Memory B cell (primary cell): ENCODE data around the gene TRAF3IP3.
A peak's percentile ranks its signal among the peaks of the same experiment; 100 is the strongest.

ENCODE experiments used
- ATAC-seq: fragments of 150-1000 bp; cut with Tn5 transposase; 2 replicates; pipeline ENCODE4 v1.10.0; 2021; ENCODE audit warnings: low read depth, mild to moderate bottlenecking, moderate library complexity
- DNase-seq, 2 donors: peaks; one replicate each; pipeline ENCODE4 v3.0.0; 2022; ENCODE audit warnings: low spot score in 2 of 2
- H3K27ac Mint-ChIP-seq: one replicate; pipeline ENCODE4 v1.8.0; 2022; ENCODE audit warnings: mild to moderate bottlenecking, moderate library complexity, mixed read lengths
- H3K27me3 Mint-ChIP-seq: one replicate; pipeline ENCODE4 v1.8.0; 2022; ENCODE audit warnings: mixed read lengths
- H3K36me3 Mint-ChIP-seq: one replicate; pipeline ENCODE4 v1.8.0; 2022; ENCODE audit warnings: mild to moderate bottlenecking, mixed read lengths
- H3K4me1 Mint-ChIP-seq: one replicate; pipeline ENCODE4 v1.8.0; 2022; ENCODE audit warnings: mixed read lengths
- H3K4me3 Mint-ChIP-seq: one replicate; pipeline ENCODE4 v1.8.0; 2022; ENCODE audit warnings: mild to moderate bottlenecking, moderate library complexity, mixed read lengths
- H3K9me3 Mint-ChIP-seq: one replicate; pipeline ENCODE4 v1.8.0; 2022; ENCODE audit warnings: mixed read lengths

TRAF3IP3 gene, protein sequence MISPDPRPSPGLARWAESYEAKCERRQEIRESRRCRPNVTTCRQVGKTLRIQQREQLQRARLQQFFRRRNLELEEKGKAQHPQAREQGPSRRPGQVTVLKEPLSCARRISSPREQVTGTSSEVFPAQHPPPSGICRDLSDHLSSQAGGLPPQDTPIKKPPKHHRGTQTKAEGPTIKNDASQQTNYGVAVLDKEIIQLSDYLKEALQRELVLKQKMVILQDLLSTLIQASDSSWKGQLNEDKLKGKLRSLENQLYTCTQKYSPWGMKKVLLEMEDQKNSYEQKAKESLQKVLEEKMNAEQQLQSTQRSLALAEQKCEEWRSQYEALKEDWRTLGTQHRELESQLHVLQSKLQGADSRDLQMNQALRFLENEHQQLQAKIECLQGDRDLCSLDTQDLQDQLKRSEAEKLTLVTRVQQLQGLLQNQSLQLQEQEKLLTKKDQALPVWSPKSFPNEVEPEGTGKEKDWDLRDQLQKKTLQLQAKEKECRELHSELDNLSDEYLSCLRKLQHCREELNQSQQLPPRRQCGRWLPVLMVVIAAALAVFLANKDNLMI

DNA sequence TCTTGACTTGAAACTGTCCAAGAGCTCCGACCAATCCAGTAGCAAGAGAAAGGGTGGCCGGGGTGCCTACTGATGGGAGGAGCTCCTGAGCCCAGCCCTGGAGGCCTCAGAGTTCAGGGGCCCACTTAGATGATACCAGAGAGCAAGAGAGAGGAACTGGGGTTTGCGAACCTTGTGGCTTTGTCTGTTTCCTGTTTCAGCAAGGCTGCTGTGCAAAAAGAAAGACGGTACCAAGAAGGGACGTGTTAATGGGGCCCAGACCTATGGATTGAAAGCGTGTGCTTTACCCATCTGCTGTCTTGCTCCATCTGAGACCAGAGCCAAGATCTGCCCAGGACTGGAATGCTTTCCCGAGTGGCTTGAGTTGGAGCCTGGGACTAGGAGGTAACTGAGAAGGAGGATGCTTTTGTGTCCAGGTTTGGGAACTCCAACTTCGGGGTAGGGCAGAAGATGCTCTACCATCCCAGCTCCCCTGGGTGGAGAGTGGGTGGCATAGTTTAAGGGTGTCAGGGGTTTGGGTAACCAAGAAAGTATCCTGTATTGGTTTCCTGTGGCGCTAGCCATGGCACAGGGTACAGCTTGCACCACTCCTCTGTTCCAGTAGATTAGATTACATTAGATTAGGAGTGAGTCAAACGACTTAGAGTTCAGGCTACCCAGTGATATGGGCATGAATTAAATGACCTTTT, at the start of gene TRAF3IP3:
TRAF3IP3 (plus strand) TSS at position 128 of the 689 bp plus-strand sequence. CDS start 3,987 bp downstream, outside the sequence.
- no peaks in the 10 kb centered on the region for H3K9me3 Mint-ChIP-seq
- peak; percentile 52 to 69 for DNase-seq
- peak; percentile 95 for ATAC-seq
- peak within 1 kb of the TSS; percentile 85 for H3K27ac Mint-ChIP-seq
- no peaks in the 10 kb centered on the region for H3K27me3 Mint-ChIP-seq
- peak within 1 kb of the TSS; percentile 97 for H3K4me3 Mint-ChIP-seq
- peaks cover 52% of the 10 kb centered on the region for H3K4me1 Mint-ChIP-seq
- peaks cover 16% of the 10 kb centered on the region for H3K36me3 Mint-ChIP-seq

DNA sequence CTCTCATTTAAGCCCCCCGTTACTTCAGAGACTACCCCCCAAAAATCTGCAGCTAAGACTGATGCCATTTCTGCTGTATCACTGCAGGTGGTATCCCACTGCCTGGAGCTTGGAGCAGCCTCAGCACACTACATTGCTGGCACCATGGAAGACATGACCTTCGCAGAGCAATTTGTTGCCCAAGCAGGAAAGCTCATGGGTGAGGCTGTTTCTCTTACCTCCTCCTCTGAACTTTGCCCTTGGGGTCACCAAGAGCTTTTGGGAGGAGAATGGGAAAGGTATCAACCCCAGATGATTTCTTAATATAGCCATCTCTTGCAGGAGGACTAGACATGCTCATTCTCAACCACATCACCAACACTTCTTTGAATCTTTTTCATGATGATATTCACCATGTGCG, 49.2 kb upstream of the TRAF3IP3 start:
- H3K9me3 Mint-ChIP-seq, result peaks cover under 1% of the 10 kb centered on the region
- DNase-seq, result no peak
- no peak overlapping the region for H3K4me3 Mint-ChIP-seq
- H3K36me3 Mint-ChIP-seq, result no peaks in the 10 kb centered on the region
- H3K27ac Mint-ChIP-seq, result no peak overlapping the region
- no peak for ATAC-seq
- H3K27me3 Mint-ChIP-seq, result peaks cover 6% of the 10 kb centered on the region
- peaks cover 6% of the 10 kb centered on the region for H3K4me1 Mint-ChIP-seq

DNA sequence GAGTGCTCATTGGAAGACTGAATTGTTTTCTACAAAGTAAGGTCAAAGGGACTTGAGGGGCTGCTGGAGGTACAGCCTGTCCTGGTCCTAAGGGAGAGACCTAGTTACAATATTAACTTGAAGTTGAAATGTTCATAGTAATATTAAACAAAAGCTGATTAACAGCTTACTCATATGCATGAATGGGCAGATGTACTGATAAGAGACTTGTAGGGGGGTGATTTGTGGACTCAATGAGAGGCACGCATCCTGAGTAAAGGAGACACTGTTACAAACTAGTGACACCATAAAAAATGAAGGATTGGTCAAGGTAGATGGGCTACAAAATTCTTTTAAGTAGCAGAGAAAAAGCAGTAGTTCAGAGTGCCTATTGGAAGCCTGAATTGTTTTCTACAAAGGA, 48.5 kb upstream of the TRAF3IP3 start:
- ATAC-seq (no peak), DNase-seq (no peak)
- peaks cover 5% of the 10 kb centered on the region for H3K4me1 Mint-ChIP-seq
- H3K4me3 Mint-ChIP-seq, result no peak overlapping the region
- no peaks in the 10 kb centered on the region for H3K36me3 Mint-ChIP-seq
- no peaks in the 10 kb centered on the region for H3K9me3 Mint-ChIP-seq
- H3K27me3 Mint-ChIP-seq, result peaks cover 5% of the 10 kb centered on the region
- no peak overlapping the region for H3K27ac Mint-ChIP-seq

DNA sequence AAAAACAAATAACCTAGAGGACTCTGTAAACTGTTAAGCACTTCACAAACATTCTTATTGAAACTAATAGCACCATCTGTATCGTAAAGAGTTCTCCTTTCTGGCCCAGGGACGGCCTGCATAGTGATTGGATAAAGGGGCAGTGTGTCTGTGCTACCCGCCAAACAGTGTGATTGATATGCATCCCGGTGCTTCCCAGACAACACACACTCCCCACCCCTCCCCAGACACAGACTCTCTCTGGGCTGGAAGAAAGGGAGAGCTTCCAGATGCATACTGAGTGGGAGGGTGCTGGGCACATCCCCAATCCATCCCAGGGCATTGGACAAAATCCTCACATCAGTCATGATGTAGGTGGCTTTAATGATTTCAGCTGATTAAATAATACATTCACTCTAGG, 47.6 kb upstream of the TRAF3IP3 start:
- Mint-ChIP-seq H3K27me3 (peaks cover 5% of the 10 kb centered on the region), H3K4me3 (no peak overlapping the region), H3K4me1 (peaks cover 5% of the 10 kb centered on the region), H3K27ac (no peak overlapping the region), H3K9me3 (no peaks in the 10 kb centered on the region), H3K36me3 (no peaks in the 10 kb centered on the region)
- no peak for DNase-seq
- no peak for ATAC-seq

DNA sequence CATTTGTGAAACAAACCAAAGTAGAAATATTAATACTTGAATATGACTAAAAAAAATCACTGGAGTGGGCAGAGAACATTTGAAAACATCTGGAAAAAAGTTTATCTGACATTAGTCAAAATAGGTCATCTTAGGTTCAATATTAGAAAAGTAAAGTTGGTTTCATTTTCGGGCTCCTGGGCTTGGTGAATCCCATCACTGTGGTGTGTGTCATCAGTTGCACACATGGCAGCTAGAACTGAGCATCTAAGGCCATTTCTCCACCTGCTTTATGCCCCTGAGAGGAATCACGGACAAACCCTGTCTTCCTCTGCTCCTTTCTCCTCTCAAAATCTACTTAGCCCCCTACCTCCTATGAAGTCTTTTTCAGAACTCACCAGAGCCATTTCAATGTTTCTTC, 45.8 kb upstream of the TRAF3IP3 start:
- H3K27ac Mint-ChIP-seq, result no peak overlapping the region
- H3K27me3 Mint-ChIP-seq, result peaks cover 5% of the 10 kb centered on the region
- ATAC-seq (peak; percentile 31), DNase-seq (no peak)
- H3K36me3 Mint-ChIP-seq, result no peaks in the 10 kb centered on the region
- no peaks in the 10 kb centered on the region for H3K9me3 Mint-ChIP-seq
- no peak overlapping the region for H3K4me3 Mint-ChIP-seq
- peaks cover 2% of the 10 kb centered on the region for H3K4me1 Mint-ChIP-seq

- Mint-ChIP-seq H3K27me3 (peaks cover 5% of the 10 kb centered on the region), H3K4me1 (peaks cover 2% of the 10 kb centered on the region), H3K27ac (no peak overlapping the region), H3K9me3 (no peaks in the 10 kb centered on the region), H3K4me3 (no peak overlapping the region), H3K36me3 (no peaks in the 10 kb centered on the region)
- no peak for DNase-seq
- ATAC-seq, result no peak
Observed at GRCh38 chr1:209710847-209711246, 45.0 kb upstream of the TRAF3IP3 start.

DNA sequence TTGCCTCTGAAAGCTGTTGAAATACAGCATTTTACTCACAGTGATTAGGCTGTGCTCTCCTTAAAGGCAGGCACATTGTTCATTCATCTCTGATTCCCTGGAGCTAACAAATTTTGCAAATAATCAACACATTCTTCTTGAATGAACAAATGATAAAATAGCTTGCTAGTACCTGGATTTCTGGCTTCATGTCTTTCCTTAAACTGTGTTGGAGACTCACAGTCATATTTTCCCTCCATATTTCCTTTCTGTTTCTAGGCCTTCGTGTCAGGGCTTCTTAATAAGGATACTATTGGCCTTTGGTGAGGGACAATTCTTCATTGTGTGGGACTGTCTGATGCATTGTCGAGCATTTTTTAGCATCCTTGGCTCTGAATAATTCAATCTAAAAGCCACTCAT, 41.5 kb upstream of the TRAF3IP3 start:
- Mint-ChIP-seq H3K4me3 (no peak overlapping the region), H3K4me1 (peaks cover 2% of the 10 kb centered on the region), H3K36me3 (no peaks in the 10 kb centered on the region)

GRCh38 chr1:209715314-209715713, 40.5 kb upstream of the TRAF3IP3 start:
- H3K27ac Mint-ChIP-seq, result no peak overlapping the region
- peaks cover 3% of the 10 kb centered on the region for H3K27me3 Mint-ChIP-seq
- peaks cover 4% of the 10 kb centered on the region for H3K9me3 Mint-ChIP-seq
- ATAC-seq, result no peak
- H3K36me3 Mint-ChIP-seq, result no peaks in the 10 kb centered on the region
- H3K4me1 Mint-ChIP-seq, result no peaks in the 10 kb centered on the region
- H3K4me3 Mint-ChIP-seq, result no peak overlapping the region
- no peak for DNase-seq

More for the DNA sequence above, 41.5 kb upstream of the TRAF3IP3 start:
- DNase-seq, result no peak
- Mint-ChIP-seq H3K27ac (no peak overlapping the region), H3K27me3 (peaks cover 5% of the 10 kb centered on the region), H3K9me3 (peaks cover 3% of the 10 kb centered on the region)
- ATAC-seq, result no peak

- peaks cover 4% of the 10 kb centered on the region for H3K9me3 Mint-ChIP-seq
- no peaks in the 10 kb centered on the region for H3K4me1 Mint-ChIP-seq
- ATAC-seq, result no peak
- H3K27me3 Mint-ChIP-seq, result no peaks in the 10 kb centered on the region
- H3K4me3 Mint-ChIP-seq, result no peak overlapping the region
- DNase-seq, result no peak
- H3K27ac Mint-ChIP-seq, result no peak overlapping the region
- no peaks in the 10 kb centered on the region for H3K36me3 Mint-ChIP-seq
Observed at GRCh38 chr1:209717818-209718217, 38.0 kb upstream of the TRAF3IP3 start.

GRCh38 chr1:209720326-209720725, 35.5 kb upstream of the TRAF3IP3 start:
- Mint-ChIP-seq H3K36me3 (no peaks in the 10 kb centered on the region), H3K27ac (no peak overlapping the region), H3K9me3 (peaks cover 4% of the 10 kb centered on the region), H3K4me3 (no peak overlapping the region), H3K27me3 (no peaks in the 10 kb centered on the region), H3K4me1 (no peaks in the 10 kb centered on the region)
- ATAC-seq (no peak), DNase-seq (no peak)

GRCh38 chr1:209720826-209721225, 35.0 kb upstream of the TRAF3IP3 start:
- Mint-ChIP-seq H3K27ac (no peak overlapping the region), H3K4me3 (no peak overlapping the region), H3K9me3 (peaks cover 4% of the 10 kb centered on the region), H3K4me1 (no peaks in the 10 kb centered on the region), H3K27me3 (no peaks in the 10 kb centered on the region), H3K36me3 (no peaks in the 10 kb centered on the region)
- ATAC-seq (no peak), DNase-seq (no peak)

DNA sequence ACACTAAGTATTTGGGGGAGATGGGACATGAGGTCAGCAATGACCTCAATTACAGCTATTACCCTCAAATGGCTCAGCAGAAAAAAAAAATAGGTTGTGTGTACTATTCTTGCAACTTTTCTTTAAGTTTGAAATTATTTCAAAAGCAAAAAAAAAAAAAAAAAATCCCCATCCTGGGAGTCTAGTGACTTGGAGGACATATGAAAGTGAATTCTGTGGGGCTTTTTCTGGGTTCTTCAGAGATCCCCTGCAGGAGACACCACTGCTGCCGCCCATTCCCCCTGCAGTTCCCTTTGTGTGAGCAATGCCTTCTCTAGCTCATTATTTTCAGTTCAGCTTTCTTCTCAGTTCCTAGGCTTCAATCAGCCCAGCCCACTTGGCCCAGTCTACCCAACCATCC, 34.5 kb upstream of the TRAF3IP3 start:
- no peak for DNase-seq
- H3K4me1 Mint-ChIP-seq, result no peaks in the 10 kb centered on the region
- H3K27me3 Mint-ChIP-seq, result no peaks in the 10 kb centered on the region
- ATAC-seq, result no peak
- no peak overlapping the region for H3K4me3 Mint-ChIP-seq
- no peak overlapping the region for H3K27ac Mint-ChIP-seq
- no peaks in the 10 kb centered on the region for H3K36me3 Mint-ChIP-seq
- H3K9me3 Mint-ChIP-seq, result peaks cover 4% of the 10 kb centered on the region

DNA sequence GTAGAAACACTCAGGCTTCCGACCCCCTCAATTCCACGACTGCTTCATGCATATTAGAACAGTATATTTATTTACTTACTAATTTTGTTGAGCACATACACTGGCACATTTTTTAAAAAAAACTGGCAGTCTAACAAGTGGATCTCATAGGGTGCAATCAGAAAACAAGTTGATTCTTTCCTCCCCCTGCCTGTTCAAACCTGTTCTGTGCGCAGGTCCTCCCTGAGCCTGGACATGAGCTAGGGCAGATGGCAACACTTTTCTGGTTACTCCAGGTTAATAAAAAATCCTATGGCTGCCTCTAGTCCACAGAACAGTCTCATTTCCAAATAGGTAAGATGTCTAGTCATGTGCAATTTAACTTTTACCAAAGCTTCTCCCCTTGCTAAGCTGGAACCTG, 32.6 kb upstream of the TRAF3IP3 start:
- Mint-ChIP-seq H3K9me3 (peaks cover 4% of the 10 kb centered on the region), H3K4me1 (peaks cover 2% of the 10 kb centered on the region), H3K27ac (no peak overlapping the region)

More for the DNA sequence above, 32.6 kb upstream of the TRAF3IP3 start:
- H3K36me3 Mint-ChIP-seq, result no peaks in the 10 kb centered on the region
- no peaks in the 10 kb centered on the region for H3K27me3 Mint-ChIP-seq
- DNase-seq (no peak), ATAC-seq (no peak)
- no peak overlapping the region for H3K4me3 Mint-ChIP-seq
